ENCODE data around the gene MT1F.
"Not testable (repeated sequence)": the region's sequence is repeated elsewhere in the genome, so short reads cannot be mapped to it uniquely, and the experiment has no call there.

The MT1F gene

GRCh38 chr16:56645838-56646237, 11.9 kb upstream of the MT1F start:
- DNase-seq, result no peak

- DNase-seq, result no peak
These were observed 9.9 kb upstream of the MT1F start for GRCh38 chr16:56647641-56648431.

- no peak for DNase-seq
These were observed 8.5 kb upstream of the MT1F start for GRCh38 chr16:56649271-56649670.

- DNase-seq, result no peak
These were observed 7.9 kb upstream of the MT1F start for GRCh38 chr16:56649820-56650219.

GRCh38 chr16:56651586-56651985, 6.2 kb upstream of the MT1F start, which contains the start of gene MT1B:
Gene MT1B, plus strand, starts transcription at chr16:56651886. Its CDS starts 68 bp downstream, at chr16:56651954.
- no peak for DNase-seq

- DNase-seq, result no peak
These were observed 5.2 kb upstream of the MT1F start for GRCh38 chr16:56652600-56652999.

GRCh38 chr16:56653218-56653617, 4.5 kb upstream of the MT1F start:
- DNase-seq, result no peak

GRCh38 chr16:56658327-56658875, 642 bp downstream of the MT1F start:
- DNase-seq, result no peak

GRCh38 chr16:56662357-56663354, 4.9 kb downstream of the MT1F start:
- no peak for DNase-seq

- DNase-seq, result no peak
These were observed 6.7 kb downstream of the MT1F start for GRCh38 chr16:56664506-56664905.

- DNase-seq, result not testable (repeated sequence)
These were observed 7.8 kb downstream of the MT1F start for GRCh38 chr16:56665286-56666261.

- no peak for DNase-seq
These were observed 10.1 kb downstream of the MT1F start, which contains the start of gene MT1G for GRCh38 chr16:56667581-56668571. Gene MT1G, minus strand, starts transcription at chr16:56668065. Its CDS starts 72 bp downstream, at chr16:56667993.

GRCh38 chr16:56669005-56669839, 11.5 kb downstream of the MT1F start, which contains the start of gene MT1H:
Gene MT1H, plus strand, starts transcription at chr16:56669814. Its CDS starts 71 bp downstream, at chr16:56669885.
- no peak for DNase-seq

- no peak for DNase-seq
These were observed 12.3 kb downstream of the MT1F start for GRCh38 chr16:56669840-56670619.

- DNase-seq, result no peak
These were observed 12.8 kb downstream of the MT1F start for GRCh38 chr16:56670620-56670934.

- DNase-seq, result not testable (repeated sequence)
These were observed 13.9 kb downstream of the MT1F start for GRCh38 chr16:56671691-56672090.

- not testable (repeated sequence) for DNase-seq
These were observed 14.4 kb downstream of the MT1F start for GRCh38 chr16:56672171-56672570.

GRCh38 chr16:56672761-56673536, 15.2 kb downstream of the MT1F start:
- no peak for DNase-seq
